SK-MEL-5 (cell line): ENCODE data around the gene TLE4. TPM values are rescaled to one million over a fixed set of nuclear protein-coding genes. Genes with fewer than 3 reads are reported as not detected.
"Not testable (repeated sequence)": the region's sequence is repeated elsewhere in the genome, so short reads cannot be mapped to it uniquely, and the experiment has no call there.

Experiments
- DNase-seq: peaks from one replicate; pipeline ENCODE4 v3.0.0-alpha.2; 2016; ENCODE audit warnings: low read depth, low spot score
- in situ Hi-C: cut with HindIII; loops from 2 replicates; pipeline ENCODE4 v1.10.0; 2016; ENCODE audit warnings: low sequenced_read_pairs, high pct_unique_total_duplicates, low pct_unique_long_range_greater_than_20kb
- total RNA-seq: library from RNA; depleted of rRNA; stranded (reverse); fragments of >200 nt; shearing (Covaris generic); gene quantifications from 2 replicates; pipeline ENCODE4 v1.2.3, GENCODE V29; 2014

TLE4 gene
- total RNA-seq, 1 experiment from 2014 or later = 1.3 TPM

DNA sequence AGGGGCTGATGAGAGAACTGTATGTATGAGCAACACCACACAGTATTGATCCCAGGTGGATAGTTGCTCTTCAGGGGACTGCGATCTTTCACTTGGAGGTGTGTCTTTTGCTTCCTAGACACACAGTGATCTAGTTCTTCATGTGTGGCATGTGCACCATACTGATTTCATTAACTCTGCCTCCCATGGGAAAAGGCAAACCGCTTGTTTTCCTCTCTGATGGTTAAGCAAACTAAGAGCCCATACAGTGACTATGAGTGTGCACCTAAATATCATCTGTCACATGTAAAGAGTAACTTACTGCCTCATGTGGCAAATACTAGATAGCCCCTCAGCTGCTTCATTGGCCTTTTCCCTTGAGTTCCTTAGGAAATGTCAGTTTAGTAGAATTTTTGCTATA lies 147.3 kb downstream of the TLE4 start:
- in situ Hi-C loops = no loop called here
- DNase-seq = no peak

DNA sequence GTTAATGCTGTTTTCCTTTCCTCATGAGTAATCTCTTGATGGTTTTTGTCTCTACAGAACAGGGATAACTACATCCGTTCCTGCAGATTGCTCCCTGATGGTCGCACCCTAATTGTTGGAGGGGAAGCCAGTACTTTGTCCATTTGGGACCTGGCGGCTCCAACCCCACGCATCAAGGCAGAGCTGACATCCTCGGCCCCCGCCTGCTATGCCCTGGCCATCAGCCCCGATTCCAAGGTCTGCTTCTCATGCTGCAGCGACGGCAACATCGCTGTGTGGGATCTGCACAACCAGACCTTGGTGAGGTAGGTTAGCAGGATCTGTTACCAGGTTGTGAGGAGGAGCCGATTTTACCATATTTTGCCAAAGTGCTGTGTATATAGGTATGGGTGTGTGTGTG lies 148.2 kb downstream of the TLE4 start:
- in situ Hi-C loops = no loop called here
- no peak for DNase-seq

DNA sequence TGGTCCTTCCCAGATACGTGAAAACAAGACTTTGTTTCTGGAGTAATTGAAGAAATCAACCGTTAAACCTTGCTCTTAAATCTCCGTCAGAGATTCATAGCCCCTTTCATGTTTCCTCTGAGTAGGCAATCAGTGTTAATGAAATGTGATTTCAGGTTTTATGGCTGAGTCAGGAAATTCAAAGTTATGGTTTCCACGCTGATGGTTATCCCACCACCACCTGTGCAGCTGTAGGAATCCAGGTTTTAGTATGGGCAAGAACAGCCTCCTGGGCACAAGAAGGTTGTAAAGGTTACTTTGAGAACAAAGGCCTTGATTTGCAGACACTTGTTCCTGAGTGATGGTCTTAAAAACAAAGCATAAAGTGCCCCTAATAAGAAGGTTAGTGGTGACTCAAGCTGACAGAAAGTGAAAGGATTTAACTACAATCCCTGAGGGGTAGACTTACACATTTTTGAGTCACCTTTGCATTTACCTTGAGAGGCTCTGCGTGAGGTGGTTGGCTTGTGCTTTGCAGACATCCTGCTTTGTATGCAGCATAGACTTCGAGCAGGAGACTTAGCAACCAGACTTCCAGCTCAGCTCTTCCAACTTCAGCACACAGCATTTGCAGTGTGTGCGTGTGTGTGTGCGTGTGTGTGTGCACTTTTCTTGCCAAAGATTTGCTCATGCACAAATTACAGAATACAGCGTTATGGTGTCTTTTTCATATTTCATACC lies 159.6 kb downstream of the TLE4 start:
- in situ Hi-C loops = no loop called here
- no peak for DNase-seq

DNA sequence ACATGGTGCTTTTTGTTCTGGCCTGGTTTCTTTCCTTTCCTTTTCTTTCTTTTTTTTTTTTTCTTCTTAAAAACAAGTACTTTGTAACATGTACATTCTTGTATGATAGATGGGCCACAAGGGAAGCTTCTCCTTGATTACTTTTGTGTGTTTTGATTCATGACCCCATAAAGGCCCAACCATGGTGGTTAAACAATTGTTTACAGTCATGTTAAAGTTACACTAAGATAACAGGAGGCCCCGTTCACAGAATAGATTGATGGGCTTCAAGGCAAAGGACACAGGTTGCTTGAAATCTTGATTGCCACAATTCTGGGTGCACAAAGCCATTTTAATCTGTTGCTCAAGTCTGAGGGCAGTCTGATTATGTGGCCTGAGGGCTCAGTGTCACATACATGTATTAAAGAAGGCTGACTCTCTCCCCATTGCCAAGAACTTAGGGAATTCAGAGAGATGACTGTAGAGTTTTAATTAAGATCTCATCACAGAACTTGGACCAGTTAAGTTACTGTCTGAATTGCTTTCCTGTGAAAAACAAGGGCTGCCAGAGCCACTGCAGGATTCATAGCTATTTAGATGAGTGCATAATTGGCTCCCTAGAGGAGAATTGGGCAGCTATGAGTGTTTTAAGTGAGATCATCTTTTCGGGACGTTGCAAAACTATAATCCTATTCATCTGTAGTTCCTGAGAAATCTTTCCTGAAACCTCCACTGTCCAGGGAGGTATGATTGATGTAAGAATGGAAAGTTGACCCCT lies 163.4 kb downstream of the TLE4 start:
- in situ Hi-C loops = no loop called here
- no peak for DNase-seq

DNA sequence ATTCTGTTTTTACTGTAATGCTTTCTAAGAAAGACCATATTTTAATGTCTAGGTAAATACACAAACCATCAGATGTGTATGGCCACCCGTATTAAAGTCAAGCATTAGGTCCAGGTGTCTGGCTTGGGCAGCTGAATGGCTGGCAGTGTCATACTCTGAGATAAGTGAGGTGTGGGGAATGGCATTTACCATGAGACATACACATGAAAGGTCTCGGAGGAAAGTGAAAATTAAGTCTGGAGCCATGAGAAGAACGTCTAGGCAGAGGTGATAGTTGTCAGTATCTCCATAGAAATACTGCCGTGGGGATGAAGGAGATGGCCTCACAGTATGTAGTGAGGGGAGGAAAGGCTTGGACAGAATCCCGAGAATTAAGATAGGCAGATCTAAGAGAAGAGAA lies 164.3 kb downstream of the TLE4 start:
- no peak for DNase-seq
- in situ Hi-C loops = no loop called here

DNA sequence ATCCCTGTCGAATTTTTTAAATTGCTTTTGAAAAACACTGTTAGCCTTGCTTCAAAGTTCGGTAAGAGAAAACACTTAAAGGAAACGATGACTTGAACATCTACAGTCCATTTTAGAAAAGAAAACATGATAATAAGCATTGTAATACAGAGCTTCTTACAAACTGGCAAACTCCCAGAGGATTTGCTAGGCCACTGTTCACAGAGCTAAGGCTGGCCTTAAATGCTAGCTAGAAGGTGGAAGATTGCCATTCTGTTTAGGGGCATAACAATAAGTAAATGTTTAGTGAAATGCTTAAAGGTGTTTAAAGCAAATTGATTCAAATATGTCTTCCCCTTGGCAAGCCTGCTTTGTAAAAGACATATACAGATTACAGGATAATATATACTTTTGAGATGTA lies 169.6 kb downstream of the TLE4 start:
- no peak for DNase-seq
- in situ Hi-C loops = no loop called here

DNA sequence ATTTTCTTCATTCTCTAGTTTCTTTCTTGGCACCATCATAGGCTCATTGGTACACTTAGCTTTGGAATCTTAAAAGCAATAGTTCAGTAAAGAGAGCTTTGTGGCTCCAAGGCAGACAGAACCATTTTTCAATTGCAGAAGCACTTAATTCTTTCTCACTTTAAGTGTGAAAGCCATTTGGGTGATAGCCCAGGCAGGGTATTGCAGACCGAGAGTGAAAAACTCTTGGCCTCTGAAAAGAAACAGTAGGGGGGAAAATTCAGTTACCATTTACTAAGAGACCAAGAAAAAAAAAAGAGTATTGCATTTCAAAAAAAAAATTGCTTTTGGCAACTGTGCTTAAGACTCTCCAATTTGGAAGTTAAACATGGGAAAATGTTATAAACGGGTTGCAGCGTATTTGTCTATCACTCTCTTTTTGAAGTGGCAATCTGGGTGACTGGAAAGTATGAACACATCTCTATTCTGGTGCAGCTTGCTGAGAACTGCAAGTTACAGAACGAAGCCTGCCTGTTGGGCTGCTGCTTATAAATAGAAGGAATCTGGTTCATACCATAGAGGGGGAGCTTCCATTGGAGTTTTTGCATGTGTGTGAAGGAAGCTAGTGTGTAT lies 170.5 kb downstream of the TLE4 start:
- no peak for DNase-seq
- in situ Hi-C loops = no loop called here

DNA sequence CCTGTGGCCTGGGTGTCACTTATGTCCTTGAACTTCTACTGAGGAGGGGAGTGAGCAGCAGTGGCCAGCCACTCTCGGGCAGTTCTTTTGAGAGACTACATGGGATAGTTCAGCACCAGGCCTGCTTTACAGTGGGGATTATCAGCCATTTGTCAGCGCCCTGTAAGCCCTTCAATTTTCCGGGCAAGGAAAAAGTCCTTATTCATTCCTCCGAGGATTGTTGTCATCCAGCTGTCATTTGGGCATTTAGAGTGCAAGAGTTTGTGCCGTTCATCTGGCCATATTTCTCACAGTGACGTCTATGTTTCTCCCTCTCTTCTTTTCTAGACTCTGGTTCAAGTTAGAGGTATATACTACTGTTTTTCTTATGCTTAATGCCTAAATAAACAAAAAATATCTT lies 172.8 kb downstream of the TLE4 start:
- in situ Hi-C loops = no loop called here
- no peak for DNase-seq

DNA sequence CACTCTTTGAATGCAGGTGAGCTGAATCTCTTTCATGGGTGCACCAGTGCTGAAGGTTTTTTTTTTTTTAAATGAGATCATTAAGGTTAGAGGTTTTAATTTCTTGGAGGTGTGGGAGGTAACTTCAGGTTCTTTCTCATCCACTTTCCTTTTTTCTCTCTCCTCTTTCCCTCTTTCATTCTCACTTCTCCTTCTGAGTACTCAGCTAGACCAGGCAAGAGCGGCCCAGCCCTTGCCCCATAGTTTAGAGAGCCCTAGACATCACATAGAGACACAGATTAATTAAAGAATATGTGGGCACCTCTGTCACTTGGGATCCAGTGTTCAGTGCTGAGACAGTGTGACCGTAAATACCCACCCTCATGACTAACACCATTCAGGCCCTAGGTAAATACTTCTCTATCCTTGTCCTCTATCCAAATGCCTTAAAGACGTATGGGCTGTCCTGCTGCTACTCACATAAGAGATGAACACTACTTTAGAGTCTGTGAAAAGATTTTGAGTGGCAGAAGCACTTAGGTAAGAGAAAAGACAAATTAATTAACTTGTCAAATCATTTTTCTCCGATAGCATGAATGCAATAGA lies 174.1 kb downstream of the TLE4 start:
- in situ Hi-C loops = no loop called here
- no peak for DNase-seq

DNA sequence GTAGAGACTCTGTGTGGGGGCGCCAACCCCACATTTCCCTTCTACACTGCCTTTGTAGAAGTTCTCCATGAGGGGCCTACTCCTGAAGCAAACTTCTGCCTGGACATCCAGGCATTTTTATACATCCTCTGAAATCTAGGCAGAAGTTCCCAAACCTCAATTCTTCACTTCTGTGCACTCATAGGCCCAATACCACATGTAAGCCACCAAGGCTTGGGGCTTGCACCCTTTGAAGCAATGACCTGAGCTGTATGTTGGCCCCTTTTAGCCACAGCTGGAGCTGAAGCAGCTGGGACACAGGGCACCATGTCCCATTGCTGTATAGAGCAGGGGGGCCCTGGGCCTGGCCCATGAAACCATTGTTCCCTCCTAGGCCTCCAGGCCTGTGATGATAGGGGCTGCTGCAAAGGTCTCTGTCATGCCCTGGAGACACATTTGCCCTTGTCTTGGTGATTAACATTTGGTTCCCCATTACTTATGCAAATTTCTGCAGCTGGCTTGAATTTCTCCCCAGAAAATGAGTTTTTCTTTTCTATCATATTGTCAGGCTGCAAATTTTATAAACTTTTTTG lies 180.2 kb downstream of the TLE4 start:
- in situ Hi-C loops, DNase-seq: not testable (repeated sequence)

DNA sequence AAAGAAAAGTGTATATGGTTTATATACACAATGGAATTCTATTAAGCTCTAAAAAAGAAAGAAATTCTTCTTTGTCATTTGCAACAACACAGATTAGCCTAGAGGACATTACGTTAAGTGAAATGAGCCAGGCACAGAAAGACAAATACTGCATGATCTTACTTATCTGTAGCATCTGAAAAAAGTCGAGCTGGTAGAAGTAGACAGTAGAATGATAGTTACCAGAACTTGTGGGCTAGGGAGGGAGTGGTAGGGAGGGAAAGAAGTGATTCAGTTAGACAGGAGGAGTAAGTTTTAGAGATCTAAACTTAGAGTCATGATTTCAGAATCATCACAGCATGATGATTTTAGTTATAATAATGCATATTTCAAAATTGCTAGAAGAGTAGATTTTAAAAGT lies 184.6 kb downstream of the TLE4 start:
- DNase-seq = no peak
- in situ Hi-C loops = no loop called here

DNA sequence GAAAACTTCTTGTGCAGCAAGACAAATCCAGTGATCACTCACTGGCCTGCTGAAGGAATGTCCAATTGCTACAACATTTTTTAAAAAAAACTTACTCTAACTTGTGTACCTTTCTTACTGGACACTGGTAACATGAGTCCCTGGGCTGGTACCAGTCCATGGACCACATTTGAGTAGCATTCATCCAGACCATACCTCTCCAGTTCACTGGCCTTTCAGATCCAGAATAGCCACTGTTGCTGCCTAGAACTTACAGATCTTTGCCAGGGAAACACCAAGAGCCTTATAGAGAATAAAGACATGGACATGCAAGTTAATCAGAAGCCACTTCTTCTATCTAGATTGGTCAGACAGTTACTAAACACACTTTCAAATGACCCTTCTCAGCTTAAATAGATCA lies 185.3 kb downstream of the TLE4 start:
- in situ Hi-C loops = no loop called here
- no peak for DNase-seq

DNA sequence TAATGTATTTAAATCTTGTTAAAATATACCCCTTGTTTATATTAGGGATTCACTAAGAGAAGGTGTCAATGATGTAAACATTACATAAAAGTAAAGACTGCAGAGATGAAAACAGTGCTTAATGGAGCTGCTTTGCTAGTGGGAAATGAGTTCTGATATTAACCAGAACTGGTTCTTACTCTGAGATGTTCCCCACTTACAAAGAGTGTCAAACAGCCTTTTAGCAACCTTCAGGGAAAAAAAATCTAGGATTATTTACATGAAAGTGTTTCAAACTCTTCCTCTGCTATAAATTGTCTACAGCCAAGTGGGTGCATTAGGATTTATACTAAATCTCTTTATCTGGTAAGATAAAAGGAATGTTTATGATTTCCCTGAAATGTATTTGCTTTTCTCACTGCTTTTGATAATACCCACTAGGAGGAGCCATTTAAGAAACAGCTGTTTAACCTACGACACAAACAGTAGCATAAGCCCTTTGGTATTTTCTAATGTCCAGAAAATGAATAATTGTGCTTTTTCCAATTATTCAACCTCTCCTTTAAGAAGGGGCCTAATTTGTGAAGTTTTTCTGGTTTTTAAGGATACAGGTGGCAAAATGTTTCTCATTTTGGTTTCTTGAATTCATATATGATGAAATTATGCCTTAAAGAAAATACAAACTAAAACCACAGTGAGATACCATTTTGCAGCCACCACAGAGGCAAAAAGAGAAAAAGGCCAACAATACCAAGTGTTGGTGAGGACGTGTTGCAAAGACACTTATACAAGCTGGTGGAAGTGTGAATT lies 186.3 kb downstream of the TLE4 start:
- DNase-seq = no peak
- in situ Hi-C loops = no loop called here

DNA sequence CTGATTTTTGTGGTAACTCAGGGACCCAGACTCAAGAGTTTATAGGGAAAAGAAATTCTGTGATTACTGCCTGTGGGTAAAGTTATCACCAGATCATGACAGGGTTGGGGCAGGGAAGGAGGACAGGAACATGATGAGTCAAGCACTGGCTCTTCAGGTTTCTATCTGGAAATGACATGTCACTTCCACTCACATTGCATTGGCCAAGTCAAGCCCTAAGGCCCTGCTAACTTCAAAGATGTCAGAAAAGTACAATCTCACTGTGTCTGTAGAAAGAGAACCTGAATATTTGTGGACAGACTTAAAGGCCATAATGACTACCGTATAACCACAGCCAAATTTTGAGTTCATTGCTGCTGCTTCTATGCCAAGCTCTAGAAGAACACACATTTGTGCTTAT lies 187.7 kb downstream of the TLE4 start:
- in situ Hi-C loops = no loop called here
- no peak for DNase-seq

DNA sequence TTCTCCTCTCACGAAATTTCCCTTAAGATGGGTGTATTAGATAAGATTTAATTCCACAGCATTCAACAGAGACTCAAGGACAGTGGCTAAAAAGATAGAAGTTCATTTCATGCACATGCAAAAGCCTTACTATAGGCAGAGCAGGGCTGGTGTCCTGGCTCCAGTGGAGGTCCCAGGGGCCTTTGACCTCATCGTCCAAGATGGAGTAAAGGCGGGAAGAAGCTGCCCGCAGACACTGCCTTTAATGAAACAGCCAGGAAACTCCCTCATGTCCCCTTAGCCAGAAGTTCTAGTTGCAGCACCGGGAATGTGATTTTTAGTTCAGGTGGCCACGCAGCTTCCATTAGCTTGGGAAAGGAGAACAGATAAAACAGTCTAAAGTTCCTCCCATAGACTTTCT lies 190.3 kb downstream of the TLE4 start:
- in situ Hi-C loops = no loop called here
- DNase-seq = no peak

DNA sequence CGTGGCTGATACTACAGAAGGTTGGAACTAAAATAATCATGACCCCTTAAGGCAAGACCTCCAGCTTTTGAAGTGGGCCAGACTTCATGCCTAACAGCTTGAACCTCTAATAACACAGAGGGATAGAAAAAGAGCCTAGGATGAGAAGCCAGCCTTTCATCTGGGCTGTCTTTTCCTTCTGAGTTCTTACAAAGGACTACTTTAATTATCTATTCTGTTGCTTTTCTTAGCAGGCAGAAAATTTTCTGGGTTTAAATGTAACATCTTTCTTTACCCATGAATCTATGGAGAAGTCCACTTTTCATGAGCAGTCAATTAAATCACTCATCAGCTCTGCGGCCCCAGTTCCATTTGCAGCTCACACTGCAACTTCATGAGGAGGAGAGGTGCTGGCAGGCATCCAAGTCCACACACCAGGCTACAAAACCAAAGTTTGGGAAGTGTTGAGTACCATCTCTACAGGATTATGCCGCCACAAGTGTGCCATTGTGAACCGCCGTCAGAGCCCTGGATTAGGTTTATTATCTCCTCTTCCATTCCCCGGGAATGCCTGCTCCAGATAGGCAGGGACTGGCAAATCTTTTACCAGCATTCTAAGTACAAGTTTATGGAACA lies 192.0 kb downstream of the TLE4 start:
- in situ Hi-C loops = no loop called here
- DNase-seq = no peak

DNA sequence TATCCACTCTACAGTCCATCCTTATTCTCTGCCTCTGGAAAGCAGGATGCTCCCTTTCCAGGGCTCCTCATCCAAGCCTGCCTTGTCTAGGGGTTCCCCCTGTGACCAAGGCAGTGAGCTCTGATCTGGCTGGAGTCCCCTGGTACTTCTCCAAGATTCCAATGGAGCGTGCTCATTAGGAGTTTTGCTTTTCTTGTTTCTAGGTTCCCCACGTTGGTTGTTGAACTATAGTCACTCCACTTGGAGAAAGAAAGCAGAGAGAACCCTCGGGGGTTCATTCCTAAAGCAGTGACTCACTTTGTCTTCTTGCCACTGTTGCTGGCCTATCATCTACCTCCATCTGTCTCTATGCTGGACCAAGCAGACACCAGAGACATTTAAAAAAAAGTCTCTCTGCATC lies 192.6 kb downstream of the TLE4 start:
- DNase-seq = no peak
- in situ Hi-C loops = no loop called here
